Heart left ventricle (tissue), 16 donors: ENCODE measurements around the gene MCM8. TPM values are rescaled to one million over a fixed set of nuclear protein-coding genes. Genes with fewer than 3 reads are reported as not detected.
"Not testable (repeated sequence)": the region's sequence is repeated elsewhere in the genome, so short reads cannot be mapped to it uniquely, and the experiment has no call there.

ENCODE experiments used
- ATAC-seq, 4 donors: fragments of 200-7000 bp; cut with Tn5 transposase; one replicate each; pipeline ENCODE4 v1.9.1; 2020 to 2022; ENCODE audit warnings: moderate library complexity in 4 of 4, mild to moderate bottlenecking in 3 of 4, moderate number of reproducible peaks in 1 of 4
- DNase-seq, 5 donors: peaks; one replicate each; pipeline ENCODE4 v3.0.0-alpha.2; 2020
- H3K27ac ChIP-seq, 12 donors: fragments of 200-600 bp; sonication (generic) in 4 of 12; one replicate each; pipeline versions ENCODE4 v1.5.0 to v1.8.0; 2016 to 2022; ENCODE audit warnings: mild to moderate bottlenecking in 2 of 12
- H3K27me3 ChIP-seq, 9 donors: fragments of 200-600 bp; sonication (generic) in 2 of 9; one replicate each; pipeline versions ENCODE4 v1.5.1 to v1.8.0; 2016 to 2022; ENCODE audit warnings: mild to moderate bottlenecking in 3 of 9
- H3K36me3 ChIP-seq, 9 donors: fragments of 200-600 bp; sonication (generic) in 2 of 9; one replicate each; pipeline versions ENCODE4 v1.5.0 to v1.8.0; 2018 to 2022; ENCODE audit warnings: mild to moderate bottlenecking in 2 of 9
- H3K4me1 ChIP-seq, 12 donors: fragments of 200-600 bp; sonication (generic) in 4 of 12; one replicate each; pipeline versions ENCODE4 v1.5.0 to v1.8.0; 2016 to 2022; ENCODE audit warnings: mild to moderate bottlenecking in 3 of 12
- H3K4me3 ChIP-seq, 12 donors: fragments of 200-600 bp; sonication (generic) in 4 of 12; one replicate each; pipeline versions ENCODE4 v1.5.0 to v1.8.0; 2017 to 2022; ENCODE audit warnings: mild to moderate bottlenecking in 9 of 12, moderate library complexity in 4 of 12
- H3K9me3 ChIP-seq, 12 donors: fragments of 200-600 bp; sonication (generic) in 4 of 12; one replicate each; pipeline versions ENCODE4 v1.5.0 to v1.8.0; 2016 to 2022; ENCODE audit warnings: mild to moderate bottlenecking in 1 of 12
- POLR2A ChIP-seq, 2 donors: fragments of 450-650 bp; IDR thresholded peaks; one replicate each; pipeline ENCODE4 v1.6.1; 2017; ENCODE audit warnings: antibody characterized with exemption in 2 of 2, mild to moderate bottlenecking in 2 of 2, moderate library complexity in 2 of 2
- WGBS, 4 donors: extraction: QIAGEN DNeasy Blood & Tissue Kit in 2 of 4; methylation state at CpG; one replicate each; pipeline versions ENCODE4 v1.1.5 to v1.1.7; 2013 to 2018; 5-methylcytosine and 5-hydroxymethylcytosine counted together
- intact Hi-C, 10 donors: fragments of 100-400 bp; cut with DNase I; formaldehyde crosslinking; loops; one replicate each; pipeline versions ENCODE4 v1.11.1 to v1.14.2; 2022
- polyA plus RNA-seq, 2 donors: library from polyadenylated mRNA; stranded (reverse); fragments of 200-250 nt; gene quantifications; one replicate each; pipeline ENCODE4 v1.2.3, GENCODE V29; 2013
- total RNA-seq, 9 donors: library from RNA; depleted of rRNA in 2 of 9; stranded (reverse); fragments of >200 nt in 2 of 9; fragmentation: NEBNext Ultra II Directional in 3 of 9; extraction: Animal tissue kit (Norgen Biotek cat#: 25700) in 3 of 9; gene quantifications; one replicate each; pipeline versions ENCODE4 v1.1.0 to v1.2.4, GENCODE V29; 2016 to 2023
- TF ChIP-seq, protein P1 (sequence below), 12 donors: fragments of 200-600 bp; sonication (generic) in 4 of 12; IDR thresholded peaks; one replicate each; pipeline versions ENCODE4 v1.5.0 to v1.8.0; 2018 to 2022; ENCODE audit warnings: antibody characterized with exemption in 12 of 12, mild to moderate bottlenecking in 5 of 12
- donor health status: ischemic (EF 13 %, LVEDD 7.1; RV severe dilation, severe dysfunction).
- donor health status: healthy with polysubstance abuse.
- donor health status: DM: no; HTN: yes; CAD: no.
- donor health status: DM: no; HTN: no; CAD: no.
- donor health status: ischemic (EF 25% LVEDD 6.9; RV normal size, moderate dysfunction).
- donor health status: ischemic (EF 25% LVEDD 5.7; RV mildly dilated, moderate dysfunction).
- donor health status: healthy.
- donor health status: DM: yes; HTN: yes; CAD: no.
- donor health status: ischemic (EF 35%, LVEDD 5.7; RV mildly dilated, moderate dysfunction).
- donor health status: nonischemic (EF 11% LVEDD 7.7; RV severe dilation, severe dysfunction).
- donor health status: DM: yes; HTN: yes; CAD: no.
- donor health status: PGD.
- donor health status: ischemic (EF 29% LVEDD 5.4; RV normal size, mild dysfunction).
- donor health status: nonischemic (EF 23%, LVEDD 6.1; RV moderate dilation, normal function).

The MCM8 gene
- total and polyA plus RNA-seq, 11 donors: 1.8 to 8.7 (median 6.5) TPM

- DNase-seq: no peak
- H3K27ac ChIP-seq: no peak overlapping the region
Measured at GRCh38 chr20:6029538-6029937, 79.1 kb downstream of the MCM8 start.

GRCh38 chr20:6030453-6031080, 80.1 kb downstream of the MCM8 start:
- peak overlapping the region in 2 of 12 donors; percentile 11 to 23 for H3K27ac ChIP-seq
- peaks cover 0 to 48% (median 32%) of the 10 kb centered on the region in 9 donors for H3K36me3 ChIP-seq
- no peak for DNase-seq
- 68 to 71% (median 69%) methylated on average over 6 of the region's 6 CpGs for WGBS, 4 donors
- H3K27me3 ChIP-seq: no peaks in the 10 kb centered on the region
- H3K4me3 ChIP-seq: no peak overlapping the region
- TF ChIP-seq, protein P1, sequence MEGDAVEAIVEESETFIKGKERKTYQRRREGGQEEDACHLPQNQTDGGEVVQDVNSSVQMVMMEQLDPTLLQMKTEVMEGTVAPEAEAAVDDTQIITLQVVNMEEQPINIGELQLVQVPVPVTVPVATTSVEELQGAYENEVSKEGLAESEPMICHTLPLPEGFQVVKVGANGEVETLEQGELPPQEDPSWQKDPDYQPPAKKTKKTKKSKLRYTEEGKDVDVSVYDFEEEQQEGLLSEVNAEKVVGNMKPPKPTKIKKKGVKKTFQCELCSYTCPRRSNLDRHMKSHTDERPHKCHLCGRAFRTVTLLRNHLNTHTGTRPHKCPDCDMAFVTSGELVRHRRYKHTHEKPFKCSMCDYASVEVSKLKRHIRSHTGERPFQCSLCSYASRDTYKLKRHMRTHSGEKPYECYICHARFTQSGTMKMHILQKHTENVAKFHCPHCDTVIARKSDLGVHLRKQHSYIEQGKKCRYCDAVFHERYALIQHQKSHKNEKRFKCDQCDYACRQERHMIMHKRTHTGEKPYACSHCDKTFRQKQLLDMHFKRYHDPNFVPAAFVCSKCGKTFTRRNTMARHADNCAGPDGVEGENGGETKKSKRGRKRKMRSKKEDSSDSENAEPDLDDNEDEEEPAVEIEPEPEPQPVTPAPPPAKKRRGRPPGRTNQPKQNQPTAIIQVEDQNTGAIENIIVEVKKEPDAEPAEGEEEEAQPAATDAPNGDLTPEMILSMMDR (IDR thresholded peaks at IDR 0.05): no peak
- no peak for TF ChIP-seq POLR2A (IDR thresholded peaks at IDR 0.05)
- ATAC-seq: no peak
- H3K4me1 ChIP-seq: peaks cover 0 to 62% (median 16%) of the 10 kb centered on the region in 12 donors
- intact Hi-C loops: no loop called here
- H3K9me3 ChIP-seq: peaks cover 0 to 1% (median 0%) of the 10 kb centered on the region in 12 donors

More at GRCh38 chr20:6029538-6029937, 79.1 kb downstream of the MCM8 start:
- Histone ChIP-seq H3K4me1 (peaks cover 0 to 53% (median 16%) of the 10 kb centered on the region in 12 donors), H3K4me3 (no peak overlapping the region), H3K27me3 (no peaks in the 10 kb centered on the region), H3K36me3 (peaks cover 0 to 46% (median 29%) of the 10 kb centered on the region in 9 donors), H3K9me3 (peaks cover 0 to 11% (median 4%) of the 10 kb centered on the region in 12 donors)
- 71 to 77% (median 73%) methylated on average over 6 of the region's 6 CpGs for WGBS, 4 donors
- no peak for ATAC-seq
- intact Hi-C loops: no loop called here
- TF ChIP-seq, protein P1 (IDR thresholded peaks at IDR 0.05): no peak
- TF ChIP-seq POLR2A (IDR thresholded peaks at IDR 0.05): no peak

DNA sequence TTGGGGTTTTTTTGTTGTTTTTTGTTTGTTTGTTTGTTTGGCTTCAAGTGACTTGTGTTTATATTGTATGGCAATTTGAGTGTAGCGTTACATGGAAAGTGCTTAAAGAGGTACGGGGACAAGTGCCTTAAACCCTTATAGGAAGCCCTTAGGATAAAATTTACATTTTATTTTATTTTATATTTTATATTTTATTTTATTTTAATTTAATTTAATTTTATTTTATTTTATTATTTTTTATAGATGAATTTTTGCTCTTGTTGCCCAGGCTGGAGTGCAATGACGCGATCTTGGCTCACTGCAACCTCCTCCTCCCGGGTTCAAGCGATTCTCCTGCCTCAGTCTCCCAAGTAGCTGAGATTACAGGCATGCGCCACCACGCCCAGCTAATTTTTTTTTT, 82.5 kb downstream of the MCM8 start:
- WGBS, 4 donors: 93 to 97% (median 95%) methylated on average over 8 of the region's 8 CpGs
- DNase-seq: not testable (repeated sequence)
- H3K4me1 ChIP-seq: peaks cover 0 to 74% (median 20%) of the 10 kb centered on the region in 12 donors

DNA sequence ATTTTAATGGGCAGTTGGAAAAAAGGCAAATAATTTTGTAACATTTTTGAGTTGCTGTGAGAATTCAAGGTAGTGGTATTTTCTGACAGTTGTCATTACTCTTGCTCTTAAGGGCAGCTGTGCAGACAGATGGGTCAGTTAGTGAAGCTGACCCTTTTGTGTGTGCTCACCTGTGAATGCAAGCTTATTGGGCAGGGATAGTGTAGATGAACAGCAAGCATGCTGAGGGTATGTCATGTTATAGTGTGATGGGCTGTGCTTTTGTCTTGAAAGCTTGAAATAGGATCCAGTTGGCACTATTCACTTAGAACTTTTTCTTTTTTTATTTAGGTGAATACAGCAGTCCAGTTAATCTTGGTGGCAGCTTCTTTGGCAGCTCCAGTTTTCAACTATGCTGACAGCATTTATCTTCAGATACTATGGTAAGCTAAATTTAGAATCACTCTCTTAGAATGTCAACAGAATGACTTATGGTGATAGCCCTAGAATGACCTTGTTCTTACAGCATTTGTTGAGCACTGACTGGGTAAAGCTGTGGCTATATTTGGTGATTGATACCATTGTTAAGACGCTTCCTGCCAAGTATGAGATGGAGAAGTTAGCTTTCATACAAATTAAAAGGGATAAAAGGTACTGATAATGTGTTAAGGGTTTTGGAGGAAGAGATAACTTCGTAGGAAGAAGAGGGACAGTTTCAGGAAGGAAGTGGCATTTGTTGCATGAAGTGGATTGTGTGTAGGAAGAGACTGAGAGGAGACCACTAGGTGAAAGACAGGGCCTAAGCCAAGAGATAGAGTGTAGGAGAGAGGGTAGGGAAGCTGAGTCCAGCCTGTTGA, 83.9 kb downstream of the MCM8 start:
- Histone ChIP-seq H3K27ac (peak overlapping the region; percentile 39 to 90 (median 74)), H3K4me3 (no peak overlapping the region), H3K4me1 (peaks cover 0 to 75% (median 17%) of the 10 kb centered on the region in 12 donors), H3K27me3 (no peaks in the 10 kb centered on the region), H3K36me3 (peaks cover 0 to 70% (median 58%) of the 10 kb centered on the region in 9 donors), H3K9me3 (no peaks in the 10 kb centered on the region)
- 23 to 30% (median 25%) methylated on average over 2 of the region's 2 CpGs for WGBS, 4 donors
- ATAC-seq (peak; percentile 87 to 91 (median 89)), DNase-seq (peak in 1 of 5 donors; percentile 18)
- intact Hi-C loops: loop anchor here in 1 of 10 donors (2.0 kb wide), 1 partner anchor 26 kb away; no protein-coding TSS in a partner anchor
- TF ChIP-seq, protein P1 (IDR thresholded peaks at IDR 0.05): no peak
- no peak for TF ChIP-seq POLR2A (IDR thresholded peaks at IDR 0.05)

More for the DNA sequence above, 82.5 kb downstream of the MCM8 start:
- H3K36me3 ChIP-seq: peaks cover 0 to 63% (median 52%) of the 10 kb centered on the region in 9 donors
- intact Hi-C loops, ATAC-seq, H3K4me3 ChIP-seq, H3K9me3 ChIP-seq, H3K27me3 ChIP-seq: not testable (repeated sequence)
- H3K27ac ChIP-seq: peak overlapping the region in 6 of 12 donors; percentile 22 to 84 (median 66)
